Right renal cortex interstitium (tissue), 3 donors: ENCODE data around the gene HSBP1L1. TPM values are rescaled to one million over a fixed set of nuclear protein-coding genes. Genes with fewer than 3 reads are reported as not detected.

Source experiments
- polyA plus RNA-seq, 3 donors: library from polyadenylated mRNA; unstranded; fragments of 120-200 nt; gene quantifications; one replicate each; pipeline ENCODE4 v1.2.1, GENCODE V29; 2013; ENCODE audit not compliant: insufficient read length in 3 of 3

The HSBP1L1 gene
- polyA plus RNA-seq, 3 donors, result 15.9 to 19.3 (median 18.7) TPM

Other genes with a start within 250 kb of the HSBP1L1 start
- gene KCNG2, start 166.7 kb upstream of the HSBP1L1 start, polyA plus RNA-seq, result under 1 TPM in 2 of 3 donors, not detected in 1; 0.15 to 0.17 TPM
- gene SLC66A2, start 13.0 kb upstream of the HSBP1L1 start, polyA plus RNA-seq, result 10 to 100 TPM; 18.2 to 20.8 (median 20.3) TPM
- gene TXNL4A, start 23.9 kb downstream of the HSBP1L1 start, polyA plus RNA-seq, result 10 to 100 TPM; 78.1 to 88.4 (median 80.6) TPM
- 10 to 100 TPM; 25.5 to 29.0 (median 27.3) TPM for gene RBFA, start 69.8 kb downstream of the HSBP1L1 start, polyA plus RNA-seq
- 10 to 100 TPM; 24.4 to 25.5 (median 24.7) TPM for gene ADNP2, start 144.6 kb downstream of the HSBP1L1 start, polyA plus RNA-seq